K562 treated with DMSO at 1 percent for 12 hours (cell line): ENCODE data around the gene RAB3A. TPM values are rescaled to one million over a fixed set of nuclear protein-coding genes. Genes with fewer than 3 reads are reported as not detected.

Source experiments
- total RNA-seq: library from RNA; unstranded; fragments of 300-600 nt; gene quantifications from 2 replicates; pipeline ENCODE4 v1.2.3, GENCODE V29; 2022; ENCODE audit not compliant: insufficient read depth

The RAB3A gene
- 1.8 and 3.7 TPM in 2 replicates for total RNA-seq

GRCh38 chr19:18203863-18204393 is at the start of gene RAB3A:
Gene RAB3A (minus strand): TSS chr19:18204042. CDS start chr19:18202740, 1,302 bp downstream.

GRCh38 chr19:18225702-18226468 is 22.0 kb upstream of the RAB3A start, which contains the start of gene PDE4C:
Gene PDE4C (minus strand): TSS chr19:18226438. CDS start chr19:18226415, 23 bp downstream.

GRCh38 chr19:18192673-18193387 is 11.0 kb downstream of the RAB3A start, which contains the start of gene MPV17L2:
Gene MPV17L2 (plus strand): TSS chr19:18193218. CDS start chr19:18193282, 64 bp downstream.

GRCh38 chr19:18173572-18174288 is 30.1 kb downstream of the RAB3A start, which contains the start of gene IFI30:
Gene IFI30 (plus strand): TSS chr19:18173813. CDS start chr19:18173842, 29 bp downstream.

GRCh38 chr19:18152817-18153555 is 50.9 kb downstream of the RAB3A start, which contains the start of gene PIK3R2:
Gene PIK3R2 (plus strand): TSS chr19:18153163. CDS start chr19:18155880, 2,717 bp downstream.

Other genes with a start within 250 kb of the RAB3A start
- 4.4 and 17.3 TPM in 2 replicates for gene KCNN1, start 236.9 kb downstream of the RAB3A start, total RNA-seq
- gene ARRDC2, start 195.9 kb downstream of the RAB3A start, total RNA-seq, result 20.7 and 27.8 TPM in 2 replicates
- gene IL12RB1, start 117.1 kb downstream of the RAB3A start, total RNA-seq, result not detected in 2 replicates
- gene MAST3, start 106.3 kb downstream of the RAB3A start, total RNA-seq, result 4.6 and 13.5 TPM in 2 replicates
- gene PIK3R2, start 50.9 kb downstream of the RAB3A start, total RNA-seq, result 5.0 and 19.5 TPM in 2 replicates
- gene IFI30, start 30.2 kb downstream of the RAB3A start, total RNA-seq, result 92.4 and 92.6 TPM in 2 replicates
- 46.3 and 49.7 TPM in 2 replicates for gene MPV17L2, start 10.8 kb downstream of the RAB3A start, total RNA-seq
- not detected in 2 replicates for gene PDE4C, start 22.4 kb upstream of the RAB3A start, total RNA-seq
- 1.1 and 1.6 TPM in 2 replicates for gene IQCN, start 70.4 kb upstream of the RAB3A start, total RNA-seq
- 223 and 258 TPM in 2 replicates for gene JUND, start 77.6 kb upstream of the RAB3A start, total RNA-seq
- 274 and 320 TPM in 2 replicates for gene LSM4, start 119.0 kb upstream of the RAB3A start, total RNA-seq
- gene PGPEP1, start 136.6 kb upstream of the RAB3A start, total RNA-seq, result 29.5 and 31.0 TPM in 2 replicates
- gene GDF15, start 182.1 kb upstream of the RAB3A start, total RNA-seq, result 360 and 415 TPM in 2 replicates
- gene LRRC25, start 193.6 kb upstream of the RAB3A start, total RNA-seq, result 3.1 and 3.3 TPM in 2 replicates
- 103 and 117 TPM in 2 replicates for gene SSBP4, start 215.4 kb upstream of the RAB3A start, total RNA-seq
- 221 and 238 TPM in 2 replicates for gene ISYNA1, start 234.1 kb upstream of the RAB3A start, total RNA-seq